ENCODE data around the gene AP5Z1.

Gene AP5Z1

DNA sequence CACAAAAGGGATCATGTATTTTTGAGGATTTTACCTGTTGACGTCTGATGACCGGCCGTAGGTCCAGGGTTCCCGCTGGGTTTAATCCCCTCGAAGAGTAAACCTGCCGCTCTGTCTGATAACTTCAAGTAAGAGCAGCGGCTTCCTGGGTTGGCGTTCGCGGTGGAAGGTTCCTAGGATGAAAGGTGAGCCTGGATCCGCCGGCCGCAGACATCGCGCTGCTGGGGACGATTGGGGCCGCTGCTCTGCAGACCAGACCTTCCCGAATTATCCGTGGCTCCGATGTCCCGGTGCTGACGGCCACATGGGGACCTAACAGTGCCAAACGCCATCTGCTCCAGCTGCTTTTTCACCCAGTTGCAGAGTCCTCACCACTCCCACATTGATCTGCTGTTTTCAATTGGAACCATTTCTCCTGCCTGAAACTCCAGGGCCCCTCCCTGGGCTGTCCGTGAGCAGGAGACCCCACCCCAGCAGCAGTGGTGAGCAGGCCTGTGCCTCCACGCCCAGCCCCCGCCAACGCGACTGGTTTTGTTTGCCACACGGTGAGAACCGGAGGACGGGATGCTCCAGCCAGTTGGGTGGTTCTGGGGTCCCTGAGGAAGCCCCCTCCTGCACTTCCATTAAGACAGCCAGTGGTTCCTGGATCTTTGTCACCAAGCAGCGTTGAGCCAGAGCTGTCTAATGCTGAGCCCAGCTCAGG, 12.2 kb upstream of the AP5Z1 start:
- no peak for TF ChIP-seq ZFX (IDR thresholded peaks at IDR 0.05)
- TF ChIP-seq, protein P1, sequence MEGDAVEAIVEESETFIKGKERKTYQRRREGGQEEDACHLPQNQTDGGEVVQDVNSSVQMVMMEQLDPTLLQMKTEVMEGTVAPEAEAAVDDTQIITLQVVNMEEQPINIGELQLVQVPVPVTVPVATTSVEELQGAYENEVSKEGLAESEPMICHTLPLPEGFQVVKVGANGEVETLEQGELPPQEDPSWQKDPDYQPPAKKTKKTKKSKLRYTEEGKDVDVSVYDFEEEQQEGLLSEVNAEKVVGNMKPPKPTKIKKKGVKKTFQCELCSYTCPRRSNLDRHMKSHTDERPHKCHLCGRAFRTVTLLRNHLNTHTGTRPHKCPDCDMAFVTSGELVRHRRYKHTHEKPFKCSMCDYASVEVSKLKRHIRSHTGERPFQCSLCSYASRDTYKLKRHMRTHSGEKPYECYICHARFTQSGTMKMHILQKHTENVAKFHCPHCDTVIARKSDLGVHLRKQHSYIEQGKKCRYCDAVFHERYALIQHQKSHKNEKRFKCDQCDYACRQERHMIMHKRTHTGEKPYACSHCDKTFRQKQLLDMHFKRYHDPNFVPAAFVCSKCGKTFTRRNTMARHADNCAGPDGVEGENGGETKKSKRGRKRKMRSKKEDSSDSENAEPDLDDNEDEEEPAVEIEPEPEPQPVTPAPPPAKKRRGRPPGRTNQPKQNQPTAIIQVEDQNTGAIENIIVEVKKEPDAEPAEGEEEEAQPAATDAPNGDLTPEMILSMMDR (conservative IDR thresholded peaks at IDR 0.05): no peak
- no peak overlapping the region for H3K27ac ChIP-seq

DNA sequence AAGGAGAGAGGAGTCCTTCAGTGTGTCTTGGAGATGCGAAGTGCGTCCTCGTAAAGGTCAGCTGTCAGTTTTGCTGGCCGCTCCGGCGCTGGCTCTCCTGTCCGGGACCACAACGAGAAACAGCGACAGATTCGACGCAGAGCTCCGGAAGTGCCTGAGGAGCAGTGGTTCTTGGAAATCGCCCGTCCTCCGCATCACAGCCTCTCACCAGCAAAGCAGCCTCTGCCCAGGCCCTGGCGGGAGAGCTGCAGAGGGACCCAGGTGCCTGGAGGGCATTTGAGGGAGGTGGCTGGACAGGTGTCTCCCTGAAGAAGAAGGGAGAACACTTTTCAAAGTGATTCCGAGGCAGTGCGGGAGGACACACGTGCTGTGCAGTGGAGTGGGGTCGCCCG, 11.6 kb upstream of the AP5Z1 start:
- H3K27ac ChIP-seq: no peak overlapping the region
- TF ChIP-seq, protein P1 (conservative IDR thresholded peaks at IDR 0.05): no peak
- TF ChIP-seq ZFX (IDR thresholded peaks at IDR 0.05): no peak

DNA sequence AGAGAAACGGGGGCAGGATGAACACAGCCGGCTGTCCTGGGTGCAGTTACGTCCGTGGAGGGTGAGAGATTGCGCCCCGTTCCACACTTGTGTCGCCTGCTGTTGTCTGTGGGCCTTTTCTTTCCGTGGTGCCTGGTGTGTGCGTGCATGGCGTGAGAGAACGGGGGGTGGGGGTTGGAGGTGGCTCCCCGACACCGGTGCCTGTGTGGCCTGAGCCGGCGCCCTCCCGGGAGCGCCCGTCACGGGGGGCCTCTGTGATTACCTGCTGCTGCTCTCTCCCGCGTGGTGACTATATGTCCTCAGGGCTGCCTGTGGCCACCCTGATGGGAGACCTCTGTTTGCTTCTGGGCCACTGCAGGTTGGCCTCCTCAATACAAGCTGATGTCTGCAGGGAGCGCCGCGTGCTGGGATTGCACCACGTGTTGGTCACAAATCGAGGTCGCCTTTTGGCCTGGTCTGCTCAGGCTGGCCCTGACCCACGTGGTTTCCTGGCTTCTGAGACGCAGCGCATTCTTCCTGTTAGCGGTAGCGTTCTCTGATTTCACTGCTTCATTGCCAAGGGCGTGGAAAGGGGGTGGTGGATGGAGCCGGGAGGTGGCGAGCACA, 10.9 kb upstream of the AP5Z1 start:
- TF ChIP-seq, protein P1 (conservative IDR thresholded peaks at IDR 0.05): no peak
- TF ChIP-seq ZFX (IDR thresholded peaks at IDR 0.05): no peak
- no peak overlapping the region for H3K27ac ChIP-seq

DNA sequence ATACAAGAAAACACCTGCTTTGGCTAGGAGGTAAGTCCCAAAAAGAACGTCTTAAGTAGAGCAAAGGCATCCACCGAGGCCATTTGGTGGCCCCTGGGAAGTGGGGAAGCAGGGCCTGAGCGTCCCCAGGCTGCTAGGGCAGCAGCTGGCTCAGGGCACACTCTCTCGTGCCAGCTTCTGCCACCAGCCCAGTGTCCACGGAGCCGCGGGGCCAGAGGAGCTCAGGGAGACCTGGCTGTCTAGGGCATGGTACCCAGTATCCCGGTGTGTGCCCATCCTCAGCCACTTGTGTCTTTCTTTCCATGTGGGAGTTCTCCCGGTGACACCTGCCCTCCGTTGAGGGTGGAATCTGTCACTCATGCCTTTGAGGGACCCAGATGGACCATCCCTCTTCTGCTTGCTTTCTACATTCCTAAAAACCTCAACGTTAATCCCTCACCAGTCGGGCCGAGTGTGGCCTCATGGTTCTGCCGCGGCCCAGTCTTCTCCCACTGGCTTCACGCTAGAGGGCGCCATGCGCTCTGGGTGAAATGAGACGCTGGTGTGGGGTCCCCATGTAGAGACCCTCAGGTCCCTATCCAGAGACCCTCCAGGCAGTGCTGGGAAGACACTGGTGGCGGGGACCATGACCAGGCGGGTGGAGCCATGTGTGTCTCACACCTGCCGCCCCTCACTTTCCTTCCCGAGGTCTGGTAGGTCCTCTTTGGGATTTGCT, 9.5 kb upstream of the AP5Z1 start:
- H3K27ac ChIP-seq: no peak overlapping the region
- TF ChIP-seq, protein P1 (conservative IDR thresholded peaks at IDR 0.05): no peak
- no peak for TF ChIP-seq ZFX (IDR thresholded peaks at IDR 0.05)

DNA sequence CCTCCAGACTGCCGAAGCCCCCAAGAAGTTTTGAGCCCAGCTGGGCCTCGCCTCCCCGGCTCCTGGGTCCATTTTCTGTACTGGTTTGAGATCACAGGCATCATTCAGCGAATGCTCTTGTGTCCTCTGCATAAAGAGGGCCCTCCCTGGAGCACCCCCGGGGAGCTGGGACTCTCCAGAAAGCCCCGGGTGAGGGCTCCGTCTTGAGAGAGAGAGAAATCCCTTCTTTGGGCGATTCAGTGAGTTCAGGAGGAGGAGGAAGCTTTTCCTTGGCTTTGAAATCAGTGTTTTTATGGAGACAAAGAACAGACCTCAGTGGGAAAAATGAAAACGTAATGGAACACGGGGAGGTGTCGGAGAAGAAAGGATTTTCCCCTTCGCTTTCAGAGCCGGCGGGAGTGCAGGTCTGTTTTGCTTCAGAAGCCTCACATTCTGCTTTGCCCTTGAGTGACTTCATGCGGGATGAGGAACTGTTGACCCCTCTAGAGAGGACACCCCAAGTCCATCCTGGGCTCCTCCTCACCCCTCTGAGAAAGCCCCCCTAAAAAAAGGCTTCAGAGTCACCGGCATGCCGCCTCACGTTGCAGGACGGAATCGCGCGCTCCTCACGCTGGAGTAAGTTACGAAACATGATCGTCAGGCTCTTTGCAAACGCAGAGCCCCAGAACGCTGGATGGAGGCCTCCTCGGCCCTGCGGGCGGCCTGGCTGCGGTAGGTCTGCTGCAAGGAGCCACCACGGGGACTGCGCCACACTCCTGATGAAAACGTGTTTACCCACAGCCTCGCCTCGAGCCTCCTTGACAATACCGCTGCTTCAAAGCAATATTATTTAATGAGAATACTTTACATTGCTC, 8.5 kb upstream of the AP5Z1 start:
- TF ChIP-seq, protein P1 (conservative IDR thresholded peaks at IDR 0.05): no peak
- no peak for TF ChIP-seq ZFX (IDR thresholded peaks at IDR 0.05)
- H3K27ac ChIP-seq: no peak overlapping the region

DNA sequence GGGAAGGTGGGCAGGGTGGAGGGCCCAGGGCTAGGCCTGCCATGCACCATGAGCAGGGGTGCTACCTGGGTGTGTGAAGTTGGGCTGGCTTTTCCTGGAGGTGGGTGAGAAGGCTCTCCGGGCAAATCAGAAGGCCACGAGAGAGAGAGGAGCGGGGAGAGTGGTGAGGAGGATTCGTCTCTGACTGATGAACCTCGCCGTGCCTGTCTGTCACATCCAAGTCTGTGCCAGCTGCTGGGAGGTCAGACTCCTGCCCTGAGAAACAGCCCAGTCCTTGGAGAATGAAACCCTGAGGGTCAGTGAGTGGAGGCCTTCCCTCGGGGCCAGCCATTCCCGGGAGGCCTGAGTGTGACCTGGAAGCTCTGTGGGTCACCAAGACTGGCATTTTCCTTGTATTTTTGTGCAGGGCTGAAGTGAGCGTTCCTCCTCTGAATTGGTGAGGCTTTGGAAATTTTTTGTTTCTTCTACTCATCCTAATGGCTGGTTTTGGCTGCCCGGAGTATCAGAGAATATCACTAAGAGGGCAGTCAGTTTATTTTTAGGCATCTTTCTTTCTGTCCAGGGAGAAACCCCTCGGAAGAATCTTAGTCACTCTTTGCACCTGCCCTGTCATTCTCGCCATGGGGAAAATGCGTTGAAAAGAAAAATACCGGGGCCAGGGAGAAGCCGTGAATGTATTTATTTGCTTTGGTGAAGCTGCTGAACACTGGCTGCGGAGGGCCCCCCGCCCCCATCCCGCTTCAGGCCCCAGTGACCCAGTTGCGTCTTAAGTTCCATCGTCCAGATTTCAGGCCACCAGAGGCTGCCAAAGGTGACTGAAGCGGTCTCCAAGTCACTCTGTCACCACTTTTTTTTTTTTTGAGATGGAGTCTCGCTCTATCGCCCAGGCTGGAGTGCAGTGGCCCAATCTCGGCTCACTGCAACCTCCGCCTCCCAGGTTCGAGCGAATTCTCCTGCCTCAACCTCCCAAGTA, 6.5 kb upstream of the AP5Z1 start:
- no peak for TF ChIP-seq ZFX (IDR thresholded peaks at IDR 0.05)
- TF ChIP-seq, protein P1 (conservative IDR thresholded peaks at IDR 0.05): no peak

More for the DNA sequence above, 6.5 kb upstream of the AP5Z1 start:
- H3K27ac ChIP-seq: no peak overlapping the region

All from C4-2B (cell line).